ENCODE results near the gene DVL1. TPM values are rescaled to one million over a fixed set of nuclear protein-coding genes. Genes with fewer than 3 reads are reported as not detected.

The DVL1 gene
- total and polyA plus RNA-seq, 2 of the 13 experiments (the other 11 are each of a cell fraction or from before 2014, with no cell fraction given): 30.8 to 60.4 TPM

DNA sequence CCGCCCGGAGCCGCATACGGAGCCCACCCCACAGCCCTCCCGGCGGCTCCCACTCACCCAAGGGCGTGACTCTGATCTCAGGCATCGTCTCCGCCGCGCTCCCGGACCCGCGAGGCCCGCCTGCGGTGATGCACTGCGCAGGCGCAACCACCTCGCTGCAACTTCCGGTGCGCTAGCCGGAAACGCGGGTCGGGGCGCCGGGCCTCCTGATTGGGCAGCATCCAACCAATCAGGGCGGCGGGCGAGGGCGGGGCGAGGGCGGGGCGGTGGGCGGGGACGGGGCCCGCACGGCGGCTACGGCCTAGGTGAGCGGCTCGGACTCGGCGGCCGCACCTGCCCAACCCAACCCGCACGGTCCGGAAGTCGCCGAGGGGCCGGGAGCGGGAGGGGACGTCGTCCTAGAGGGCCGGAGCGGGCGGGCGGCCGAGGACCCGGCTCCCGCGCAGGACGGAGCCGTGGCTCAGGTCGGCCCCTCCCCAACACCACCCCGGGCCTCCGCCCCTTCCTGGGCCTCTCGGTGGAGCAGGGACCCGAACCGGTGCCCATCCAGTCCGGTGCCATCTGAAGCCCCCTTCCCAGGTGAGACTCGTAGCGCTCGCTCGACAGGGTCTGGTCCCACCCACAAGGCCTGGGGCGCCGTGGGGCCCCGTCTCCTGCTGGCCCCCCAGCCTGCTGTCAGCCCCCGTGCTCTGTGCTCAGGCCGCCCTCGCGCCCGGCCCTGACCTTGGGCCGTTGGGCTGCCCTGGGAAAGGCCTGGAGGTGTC is 24.5 kb downstream of the DVL1 start, which contains the start of the genes CPTP and INTS11 (continued):
- TF ChIP-seq, protein P1, sequence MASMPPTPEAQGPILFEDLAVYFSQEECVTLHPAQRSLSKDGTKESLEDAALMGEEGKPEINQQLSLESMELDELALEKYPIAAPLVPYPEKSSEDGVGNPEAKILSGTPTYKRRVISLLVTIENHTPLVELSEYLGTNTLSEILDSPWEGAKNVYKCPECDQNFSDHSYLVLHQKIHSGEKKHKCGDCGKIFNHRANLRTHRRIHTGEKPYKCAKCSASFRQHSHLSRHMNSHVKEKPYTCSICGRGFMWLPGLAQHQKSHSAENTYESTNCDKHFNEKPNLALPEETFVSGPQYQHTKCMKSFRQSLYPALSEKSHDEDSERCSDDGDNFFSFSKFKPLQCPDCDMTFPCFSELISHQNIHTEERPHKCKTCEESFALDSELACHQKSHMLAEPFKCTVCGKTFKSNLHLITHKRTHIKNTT (CRISPR knock-in tag; IDR thresholded peaks at IDR 0.05): no peak
- TF ChIP-seq ATF7 (IDR thresholded peaks at IDR 0.05) (no peak), ATF7 (CRISPR knock-in tag; IDR thresholded peaks at IDR 0.05) (0 out of 2 replicates have a peak, but pooled peaks have one; percentile 40), GATAD1 (CRISPR knock-in tag; IDR thresholded peaks at IDR 0.05) (peak; percentile 91), ZNF296 (CRISPR knock-in tag; conservative IDR thresholded peaks at IDR 0.05) (peak; percentile 68; the same call in 1 of the 2 replicates), ASH2L (IDR thresholded peaks at IDR 0.05; ENCODE audit: insufficient read length, low read depth, low read length) (peak; percentile 39), SMARCC2 (IDR thresholded peaks at IDR 0.05) (no peak), MIER3 (CRISPR knock-in tag; IDR thresholded peaks at IDR 0.05; ENCODE audit: borderline replicate concordance) (no peak), RXRA (CRISPR knock-in tag; IDR thresholded peaks at IDR 0.05) (peak; percentile 73), ETV5 (CRISPR knock-in tag; IDR thresholded peaks at IDR 0.05; ENCODE audit: borderline replicate concordance) (peak; percentile 72; the same call in 1 of the 2 replicates), RARA (CRISPR knock-in tag; IDR thresholded peaks at IDR 0.05) (0 out of 2 replicates have a peak, but pooled peaks have one; percentile 20), NFATC3 (CRISPR knock-in tag; IDR thresholded peaks at IDR 0.05) (peak; percentile 32; the same call in 1 of the 2 replicates)
- TF ChIP-seq, protein P2, sequence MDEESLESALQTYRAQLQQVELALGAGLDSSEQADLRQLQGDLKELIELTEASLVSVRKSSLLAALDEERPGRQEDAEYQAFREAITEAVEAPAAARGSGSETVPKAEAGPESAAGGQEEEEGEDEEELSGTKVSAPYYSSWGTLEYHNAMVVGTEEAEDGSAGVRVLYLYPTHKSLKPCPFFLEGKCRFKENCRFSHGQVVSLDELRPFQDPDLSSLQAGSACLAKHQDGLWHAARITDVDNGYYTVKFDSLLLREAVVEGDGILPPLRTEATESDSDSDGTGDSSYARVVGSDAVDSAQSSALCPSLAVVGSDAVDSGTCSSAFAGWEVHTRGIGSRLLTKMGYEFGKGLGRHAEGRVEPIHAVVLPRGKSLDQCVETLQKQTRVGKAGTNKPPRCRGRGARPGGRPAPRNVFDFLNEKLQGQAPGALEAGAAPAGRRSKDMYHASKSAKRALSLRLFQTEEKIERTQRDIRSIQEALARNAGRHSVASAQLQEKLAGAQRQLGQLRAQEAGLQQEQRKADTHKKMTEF (CRISPR knock-in tag; IDR thresholded peaks at IDR 0.05): peak; percentile 78; the same call in 1 of the 2 replicates
- TF ChIP-seq, protein P3, sequence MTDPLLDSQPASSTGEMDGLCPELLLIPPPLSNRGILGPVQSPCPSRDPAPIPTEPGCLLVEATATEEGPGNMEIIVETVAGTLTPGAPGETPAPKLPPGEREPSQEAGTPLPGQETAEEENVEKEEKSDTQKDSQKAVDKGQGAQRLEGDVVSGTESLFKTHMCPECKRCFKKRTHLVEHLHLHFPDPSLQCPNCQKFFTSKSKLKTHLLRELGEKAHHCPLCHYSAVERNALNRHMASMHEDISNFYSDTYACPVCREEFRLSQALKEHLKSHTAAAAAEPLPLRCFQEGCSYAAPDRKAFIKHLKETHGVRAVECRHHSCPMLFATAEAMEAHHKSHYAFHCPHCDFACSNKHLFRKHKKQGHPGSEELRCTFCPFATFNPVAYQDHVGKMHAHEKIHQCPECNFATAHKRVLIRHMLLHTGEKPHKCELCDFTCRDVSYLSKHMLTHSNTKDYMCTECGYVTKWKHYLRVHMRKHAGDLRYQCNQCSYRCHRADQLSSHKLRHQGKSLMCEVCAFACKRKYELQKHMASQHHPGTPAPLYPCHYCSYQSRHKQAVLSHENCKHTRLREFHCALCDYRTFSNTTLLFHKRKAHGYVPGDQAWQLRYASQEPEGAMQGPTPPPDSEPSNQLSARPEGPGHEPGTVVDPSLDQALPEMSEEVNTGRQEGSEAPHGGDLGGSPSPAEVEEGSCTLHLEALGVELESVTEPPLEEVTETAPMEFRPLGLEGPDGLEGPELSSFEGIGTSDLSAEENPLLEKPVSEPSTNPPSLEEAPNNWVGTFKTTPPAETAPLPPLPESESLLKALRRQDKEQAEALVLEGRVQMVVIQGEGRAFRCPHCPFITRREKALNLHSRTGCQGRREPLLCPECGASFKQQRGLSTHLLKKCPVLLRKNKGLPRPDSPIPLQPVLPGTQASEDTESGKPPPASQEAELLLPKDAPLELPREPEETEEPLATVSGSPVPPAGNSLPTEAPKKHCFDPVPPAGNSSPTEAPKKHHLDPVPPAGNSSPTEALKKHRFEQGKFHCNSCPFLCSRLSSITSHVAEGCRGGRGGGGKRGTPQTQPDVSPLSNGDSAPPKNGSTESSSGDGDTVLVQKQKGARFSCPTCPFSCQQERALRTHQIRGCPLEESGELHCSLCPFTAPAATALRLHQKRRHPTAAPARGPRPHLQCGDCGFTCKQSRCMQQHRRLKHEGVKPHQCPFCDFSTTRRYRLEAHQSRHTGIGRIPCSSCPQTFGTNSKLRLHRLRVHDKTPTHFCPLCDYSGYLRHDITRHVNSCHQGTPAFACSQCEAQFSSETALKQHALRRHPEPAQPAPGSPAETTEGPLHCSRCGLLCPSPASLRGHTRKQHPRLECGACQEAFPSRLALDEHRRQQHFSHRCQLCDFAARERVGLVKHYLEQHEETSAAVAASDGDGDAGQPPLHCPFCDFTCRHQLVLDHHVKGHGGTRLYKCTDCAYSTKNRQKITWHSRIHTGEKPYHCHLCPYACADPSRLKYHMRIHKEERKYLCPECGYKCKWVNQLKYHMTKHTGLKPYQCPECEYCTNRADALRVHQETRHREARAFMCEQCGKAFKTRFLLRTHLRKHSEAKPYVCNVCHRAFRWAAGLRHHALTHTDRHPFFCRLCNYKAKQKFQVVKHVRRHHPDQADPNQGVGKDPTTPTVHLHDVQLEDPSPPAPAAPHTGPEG (CRISPR knock-in tag; IDR thresholded peaks at IDR 0.05): peak; percentile 97
- TF ChIP-seq, protein P4, sequence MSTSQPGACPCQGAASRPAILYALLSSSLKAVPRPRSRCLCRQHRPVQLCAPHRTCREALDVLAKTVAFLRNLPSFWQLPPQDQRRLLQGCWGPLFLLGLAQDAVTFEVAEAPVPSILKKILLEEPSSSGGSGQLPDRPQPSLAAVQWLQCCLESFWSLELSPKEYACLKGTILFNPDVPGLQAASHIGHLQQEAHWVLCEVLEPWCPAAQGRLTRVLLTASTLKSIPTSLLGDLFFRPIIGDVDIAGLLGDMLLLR (CRISPR knock-in tag; IDR thresholded peaks at IDR 0.05): peak; percentile 9; the same call in 1 of the 2 replicates
- TF ChIP-seq, protein P5, sequence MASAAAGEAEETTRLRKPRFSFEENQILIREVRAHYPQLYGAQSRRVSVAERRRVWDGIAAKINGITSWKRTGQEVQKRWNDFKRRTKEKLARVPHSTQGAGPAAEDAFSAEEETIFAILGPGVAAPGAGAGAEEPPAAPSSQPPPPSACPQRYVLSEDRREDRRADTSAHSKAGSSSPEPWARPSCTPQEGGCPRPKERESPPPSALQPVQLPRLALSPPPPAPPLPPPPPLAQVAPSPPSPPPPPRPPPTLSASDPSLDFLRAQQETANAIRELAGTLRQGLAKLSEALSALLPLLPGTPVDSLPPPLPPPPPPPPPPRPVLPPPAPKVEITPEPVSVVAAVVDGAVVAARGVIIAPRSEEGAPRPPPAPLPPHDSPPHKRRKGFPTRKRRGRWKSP (CRISPR knock-in tag; IDR thresholded peaks at IDR 0.05): peak; percentile 66; the same call in 1 of the 2 replicates

All from HepG2 (cell line).